Fibroblast of lung (primary cell): ENCODE results near the gene ITPR3.

Experiments
- CTCF ChIP-seq, 2 donors: IDR thresholded peaks in 1 of 2; conservative IDR thresholded peaks in 1 of 2; 1 replicate in 1 of 2; 2 replicates in 1 of 2; pipeline ENCODE4 v1.5.1; 2011 to 2012; ENCODE audit warnings: low read length in 2 of 2, control low read depth in 1 of 2, inconsistent platforms in 1 of 2, low read depth in 1 of 2, mild to moderate bottlenecking in 1 of 2
- EZH2 ChIP-seq: IDR thresholded peaks from 2 replicates; pipeline ENCODE4 v1.5.1; 2012; ENCODE audit warnings: low read length, control low read depth, mild to moderate bottlenecking; ENCODE audit errors: missing control alignments

GRCh38 chr6:33711140-33712129 lies 90.3 kb downstream of the ITPR3 start, which contains the start of gene UQCC2:
- peak; percentile 64 to 67 for TF ChIP-seq CTCF (conservative IDR thresholded peaks at IDR 0.05 in 1 of 2, IDR thresholded peaks at IDR 0.05 in 1 of 2; ENCODE audit: low read depth in 1 of 2, low read length in 2 of 2)
- no peak for TF ChIP-seq EZH2
